Measurements from ENCODE around the gene RIC8A. TPM values are rescaled to one million over a fixed set of nuclear protein-coding genes. Genes with fewer than 3 reads are reported as not detected.

Gene RIC8A
- polyA plus RNA-seq, 1 of the 3 experiments (the other 2 are of a cell fraction) = 115 TPM

DNA sequence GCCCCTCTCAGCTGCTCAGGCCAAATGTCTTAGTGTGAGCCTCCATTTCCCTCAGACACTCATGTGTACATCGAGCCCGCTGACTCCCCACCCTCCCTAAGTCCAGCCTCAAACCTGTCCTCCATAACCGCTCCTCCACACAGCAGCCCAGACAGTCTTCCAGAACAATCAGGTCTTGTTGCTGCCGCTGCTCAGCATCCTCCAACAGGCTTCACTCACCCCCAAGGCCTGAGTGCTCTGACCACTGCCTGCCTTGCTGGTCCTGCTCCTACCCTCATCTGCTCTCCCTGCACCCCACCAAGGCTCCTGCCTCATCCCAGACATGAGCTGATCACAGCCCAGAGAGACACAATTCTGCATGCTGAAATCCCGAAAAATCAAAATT lies 46.4 kb downstream of the RIC8A start:
- TF ChIP-seq JUND (IDR thresholded peaks at IDR 0.05) (no peak), NRF1 (IDR thresholded peaks at IDR 0.05; ENCODE audit: low read depth, low read length) (no peak), FOXJ3 (CRISPR knock-in tag; IDR thresholded peaks at IDR 0.05) (no peak), MXI1 (IDR thresholded peaks at IDR 0.05; ENCODE audit: low read depth, low read length) (no peak), RFX5 (IDR thresholded peaks at IDR 0.05; ENCODE audit: low read length) (no peak), GATA2 (CRISPR knock-in tag; IDR thresholded peaks at IDR 0.05) (no peak)
- TF ChIP-seq, protein P1, sequence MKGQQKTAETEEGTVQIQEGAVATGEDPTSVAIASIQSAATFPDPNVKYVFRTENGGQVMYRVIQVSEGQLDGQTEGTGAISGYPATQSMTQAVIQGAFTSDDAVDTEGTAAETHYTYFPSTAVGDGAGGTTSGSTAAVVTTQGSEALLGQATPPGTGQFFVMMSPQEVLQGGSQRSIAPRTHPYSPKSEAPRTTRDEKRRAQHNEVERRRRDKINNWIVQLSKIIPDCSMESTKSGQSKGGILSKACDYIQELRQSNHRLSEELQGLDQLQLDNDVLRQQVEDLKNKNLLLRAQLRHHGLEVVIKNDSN (IDR thresholded peaks at IDR 0.05; ENCODE audit: borderline replicate concordance, low read depth) = no peak
- TF ChIP-seq, protein P2, sequence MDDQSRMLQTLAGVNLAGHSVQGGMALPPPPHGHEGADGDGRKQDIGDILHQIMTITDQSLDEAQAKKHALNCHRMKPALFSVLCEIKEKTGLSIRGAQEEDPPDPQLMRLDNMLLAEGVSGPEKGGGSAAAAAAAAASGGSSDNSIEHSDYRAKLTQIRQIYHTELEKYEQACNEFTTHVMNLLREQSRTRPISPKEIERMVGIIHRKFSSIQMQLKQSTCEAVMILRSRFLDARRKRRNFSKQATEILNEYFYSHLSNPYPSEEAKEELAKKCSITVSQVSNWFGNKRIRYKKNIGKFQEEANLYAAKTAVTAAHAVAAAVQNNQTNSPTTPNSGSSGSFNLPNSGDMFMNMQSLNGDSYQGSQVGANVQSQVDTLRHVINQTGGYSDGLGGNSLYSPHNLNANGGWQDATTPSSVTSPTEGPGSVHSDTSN (IDR thresholded peaks at IDR 0.05) = no peak
- H3K4me3 ChIP-seq (ENCODE audit: low read depth in 2 of 2, low read length in 1 of 2) = no peak overlapping the region
- CTCF ChIA-PET = interaction anchor here (1.2 to 1.7 kb wide), 2 partner anchors 9 to 102 kb away, joined by 3 to 4 read pairs; no protein-coding TSS in a partner anchor
- H3K4me1 ChIP-seq (ENCODE audit: control insufficient read depth in 1 of 2, insufficient read depth in 2 of 2, low read depth in 1 of 2, low read length in 1 of 2) = no peaks in the 10 kb centered on the region
- no peaks in the 10 kb centered on the region for H3K9me3 ChIP-seq
- no peaks in the 10 kb centered on the region for H3K79me2 ChIP-seq (ENCODE audit: insufficient read depth)
- POLR2A ChIA-PET = interaction anchor here (0.6 kb wide), 1 partner anchor 338 kb away, joined by 3 read pairs; no protein-coding TSS in a partner anchor
- H3K4me2 ChIP-seq = no peak overlapping the region
- WGBS (ENCODE audit: low lambda C conversion rate) = 85% methylated on average over 5 of the region's 5 CpGs
- peaks cover 19 to 45% of the 10 kb centered on the region in 2 experiments for H3K36me3 ChIP-seq (replicated peaks in 1 of 2; ENCODE audit: control insufficient read depth in 1 of 2, insufficient read depth in 2 of 2, low read length in 1 of 2)
- no peak overlapping the region for H3K27ac ChIP-seq (ENCODE audit: low read depth in 2 of 2, low read length in 1 of 2)
- no peaks in the 10 kb centered on the region for H3K27me3 ChIP-seq (ENCODE audit: insufficient read depth)
- no peaks in the 10 kb centered on the region for H3K9me2 ChIP-seq
- no peak for DNase-seq
- H4K20me1 ChIP-seq (ENCODE audit: insufficient read depth) = no peaks in the 10 kb centered on the region
- H3K9ac ChIP-seq = no peak overlapping the region
- no peak overlapping the region for H2AFZ ChIP-seq (ENCODE audit: low read depth)
- H3F3A ChIP-seq (replicated peaks; ENCODE audit: insufficient read depth) = peaks cover 14% of the 10 kb centered on the region

DNA sequence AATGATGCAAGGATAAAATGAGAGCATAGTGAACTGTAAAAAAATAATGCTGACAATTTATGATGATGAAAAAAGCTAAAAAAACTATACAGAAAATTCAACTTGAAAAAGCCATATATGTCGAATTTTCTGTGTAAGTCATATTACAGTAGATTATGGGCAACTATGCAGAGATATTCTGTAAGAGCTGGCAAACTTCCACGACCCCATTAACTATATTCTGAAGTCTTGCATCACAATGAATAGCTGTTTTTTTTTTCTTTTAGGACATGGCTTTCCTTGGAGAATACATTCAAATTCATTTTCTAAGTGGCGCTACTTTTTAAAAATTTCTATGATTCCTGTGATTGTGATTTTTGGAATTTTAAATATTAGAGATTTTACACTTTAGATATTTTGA lies 47.7 kb downstream of the RIC8A start:
- ChIA-PET CTCF (interaction anchor here (1.2 to 1.7 kb wide), 2 partner anchors 10 to 100 kb away, joined by 3 to 4 read pairs; no protein-coding TSS in a partner anchor), POLR2A (no interaction called here)
- no peak overlapping the region for H3K4me3 ChIP-seq (ENCODE audit: low read depth in 2 of 2, low read length in 1 of 2)
- H3K79me2 ChIP-seq (ENCODE audit: insufficient read depth) = no peaks in the 10 kb centered on the region
- H3K27ac ChIP-seq (ENCODE audit: low read depth in 2 of 2, low read length in 1 of 2) = no peak overlapping the region
- H3K27me3 ChIP-seq (ENCODE audit: insufficient read depth) = no peaks in the 10 kb centered on the region
- no peaks in the 10 kb centered on the region for H3K4me1 ChIP-seq (ENCODE audit: control insufficient read depth in 1 of 2, insufficient read depth in 2 of 2, low read depth in 1 of 2, low read length in 1 of 2)
- WGBS (ENCODE audit: low lambda C conversion rate) = 48% methylated on average over 3 of the region's 3 CpGs
- no peak for DNase-seq
- H3K36me3 ChIP-seq (replicated peaks in 1 of 2; ENCODE audit: control insufficient read depth in 1 of 2, insufficient read depth in 2 of 2, low read length in 1 of 2) = peaks cover 16 to 34% of the 10 kb centered on the region in 2 experiments
- H3K4me2 ChIP-seq = no peak overlapping the region
- no peaks in the 10 kb centered on the region for H3K9me2 ChIP-seq
- H3K9ac ChIP-seq = no peak overlapping the region
- TF ChIP-seq FOXJ3 (CRISPR knock-in tag; IDR thresholded peaks at IDR 0.05) (no peak), RFX5 (IDR thresholded peaks at IDR 0.05; ENCODE audit: low read length) (no peak), MEF2A (IDR thresholded peaks at IDR 0.05; ENCODE audit: borderline replicate concordance, low read depth) (no peak), GATA2 (CRISPR knock-in tag; IDR thresholded peaks at IDR 0.05) (no peak), GABPA (IDR thresholded peaks at IDR 0.05; ENCODE audit: low read depth) (no peak), RAD21 (IDR thresholded peaks at IDR 0.05; ENCODE audit: low read length) (no peak), RCOR1 (IDR thresholded peaks at IDR 0.05; ENCODE audit: low read length) (no peak), TCF12 (IDR thresholded peaks at IDR 0.05) (no peak), POLR2AphosphoS5 (IDR thresholded peaks at IDR 0.05; ENCODE audit: low read depth, low read length) (no peak), EP300 (IDR thresholded peaks at IDR 0.05; ENCODE audit: borderline replicate concordance in 1 of 2, low read depth in 1 of 2, low read length in 1 of 2) (no peak), SIN3A (IDR thresholded peaks at IDR 0.05; ENCODE audit: borderline replicate concordance, low read depth, low read length) (no peak), TEAD4 (IDR thresholded peaks at IDR 0.05; ENCODE audit: borderline replicate concordance, insufficient read depth) (no peak), ELF1 (IDR thresholded peaks at IDR 0.05) (no peak)
- TF ChIP-seq, protein P1 (IDR thresholded peaks at IDR 0.05; ENCODE audit: borderline replicate concordance, low read depth) = no peak
- TF ChIP-seq, protein P3, sequence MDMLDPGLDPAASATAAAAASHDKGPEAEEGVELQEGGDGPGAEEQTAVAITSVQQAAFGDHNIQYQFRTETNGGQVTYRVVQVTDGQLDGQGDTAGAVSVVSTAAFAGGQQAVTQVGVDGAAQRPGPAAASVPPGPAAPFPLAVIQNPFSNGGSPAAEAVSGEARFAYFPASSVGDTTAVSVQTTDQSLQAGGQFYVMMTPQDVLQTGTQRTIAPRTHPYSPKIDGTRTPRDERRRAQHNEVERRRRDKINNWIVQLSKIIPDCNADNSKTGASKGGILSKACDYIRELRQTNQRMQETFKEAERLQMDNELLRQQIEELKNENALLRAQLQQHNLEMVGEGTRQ (IDR thresholded peaks at IDR 0.05; ENCODE audit: borderline replicate concordance, low read depth, low read length) = no peak
- TF ChIP-seq, protein P4, sequence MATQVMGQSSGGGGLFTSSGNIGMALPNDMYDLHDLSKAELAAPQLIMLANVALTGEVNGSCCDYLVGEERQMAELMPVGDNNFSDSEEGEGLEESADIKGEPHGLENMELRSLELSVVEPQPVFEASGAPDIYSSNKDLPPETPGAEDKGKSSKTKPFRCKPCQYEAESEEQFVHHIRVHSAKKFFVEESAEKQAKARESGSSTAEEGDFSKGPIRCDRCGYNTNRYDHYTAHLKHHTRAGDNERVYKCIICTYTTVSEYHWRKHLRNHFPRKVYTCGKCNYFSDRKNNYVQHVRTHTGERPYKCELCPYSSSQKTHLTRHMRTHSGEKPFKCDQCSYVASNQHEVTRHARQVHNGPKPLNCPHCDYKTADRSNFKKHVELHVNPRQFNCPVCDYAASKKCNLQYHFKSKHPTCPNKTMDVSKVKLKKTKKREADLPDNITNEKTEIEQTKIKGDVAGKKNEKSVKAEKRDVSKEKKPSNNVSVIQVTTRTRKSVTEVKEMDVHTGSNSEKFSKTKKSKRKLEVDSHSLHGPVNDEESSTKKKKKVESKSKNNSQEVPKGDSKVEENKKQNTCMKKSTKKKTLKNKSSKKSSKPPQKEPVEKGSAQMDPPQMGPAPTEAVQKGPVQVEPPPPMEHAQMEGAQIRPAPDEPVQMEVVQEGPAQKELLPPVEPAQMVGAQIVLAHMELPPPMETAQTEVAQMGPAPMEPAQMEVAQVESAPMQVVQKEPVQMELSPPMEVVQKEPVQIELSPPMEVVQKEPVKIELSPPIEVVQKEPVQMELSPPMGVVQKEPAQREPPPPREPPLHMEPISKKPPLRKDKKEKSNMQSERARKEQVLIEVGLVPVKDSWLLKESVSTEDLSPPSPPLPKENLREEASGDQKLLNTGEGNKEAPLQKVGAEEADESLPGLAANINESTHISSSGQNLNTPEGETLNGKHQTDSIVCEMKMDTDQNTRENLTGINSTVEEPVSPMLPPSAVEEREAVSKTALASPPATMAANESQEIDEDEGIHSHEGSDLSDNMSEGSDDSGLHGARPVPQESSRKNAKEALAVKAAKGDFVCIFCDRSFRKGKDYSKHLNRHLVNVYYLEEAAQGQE (IDR thresholded peaks at IDR 0.05; ENCODE audit: low read depth, low read length) = no peak
- TF ChIP-seq, protein P5, sequence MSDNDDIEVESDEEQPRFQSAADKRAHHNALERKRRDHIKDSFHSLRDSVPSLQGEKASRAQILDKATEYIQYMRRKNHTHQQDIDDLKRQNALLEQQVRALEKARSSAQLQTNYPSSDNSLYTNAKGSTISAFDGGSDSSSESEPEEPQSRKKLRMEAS (IDR thresholded peaks at IDR 0.05; ENCODE audit: low read depth) = no peak
- H2AFZ ChIP-seq (ENCODE audit: low read depth) = no peak overlapping the region
- no peaks in the 10 kb centered on the region for H3K9me3 ChIP-seq
- peaks cover 14% of the 10 kb centered on the region for H3F3A ChIP-seq (replicated peaks; ENCODE audit: insufficient read depth)
- no peaks in the 10 kb centered on the region for H4K20me1 ChIP-seq (ENCODE audit: insufficient read depth)
